Endothelial cell of umbilical vein (primary cell): ENCODE results near the gene TBX20. TPM values are rescaled to one million over a fixed set of nuclear protein-coding genes. Genes with fewer than 3 reads are reported as not detected.

ENCODE experiments used
- BruUV-seq: library from RNA; stranded (reverse); fragments of 400-500 nt; replicated peaks from 2 replicates; lab custom pipeline; 2021; lab: Mats Ljungman, UMichigan
- CTCF ChIA-PET: fragments of 300-600, 350-600 bp; sonication (Branson Sonifier 250); formaldehyde crosslinking; loops from one replicate; lab custom pipeline; 2021; ENCODE audit warnings: antibody characterized with exemption, inconsistent platforms; lab: Charles Lee
- POLR2A ChIA-PET: fragments of 300-600, 350-600 bp; sonication (Branson Sonifier 250); formaldehyde crosslinking; loops from one replicate; lab custom pipeline; 2021; ENCODE audit warnings: antibody characterized with exemption, inconsistent platforms; lab: Charles Lee
- DNase-seq: peaks from one replicate; pipeline ENCODE4 v3.0.0-alpha.2; 2011; ENCODE audit warnings: low read depth, low spot score
- FAIRE-seq: peaks from 2 replicates; lab custom pipeline; 2011; peaks lifted over from hg19 to GRCh38; lab: Jason Lieb, UNC
- H2AFZ ChIP-seq: 2 replicates; pipeline ENCODE4 v1.6.0; 2012; ENCODE audit warnings: low read depth, low read length, control low read depth, inconsistent platforms
- H3K27ac ChIP-seq: 2 replicates; pipeline ENCODE4 v1.5.1; 2011; ENCODE audit warnings: low read depth, mild to moderate bottlenecking, control low read depth, low read length, moderate library complexity; ENCODE audit not compliant: insufficient read depth
- H3K27me3 ChIP-seq, 2 experiments: 2 replicates each; pipeline versions ENCODE4 v1.6.0 to v1.6.1; 2011; ENCODE audit warnings: low read length in 2 of 2, mixed read lengths in 1 of 2; ENCODE audit not compliant: control insufficient read depth in 2 of 2, insufficient read depth in 2 of 2
- H3K36me3 ChIP-seq, 2 experiments: 2 replicates in 1 of 2; 3 replicates in 1 of 2; pipeline ENCODE4 v1.5.1; 2011; ENCODE audit warnings: low read length in 2 of 2, mild to moderate bottlenecking in 1 of 2, moderate library complexity in 1 of 2; ENCODE audit not compliant: control insufficient read depth in 2 of 2, insufficient read depth in 2 of 2; ENCODE audit errors: extremely low read depth in 1 of 2
- H3K4me1 ChIP-seq: 3 replicates; pipeline ENCODE4 v1.5.1; 2011; ENCODE audit warnings: mild to moderate bottlenecking, low read length; ENCODE audit not compliant: control insufficient read depth, insufficient read depth; ENCODE audit errors: extremely low read depth
- H3K4me2 ChIP-seq: 2 replicates; pipeline ENCODE4 v1.6.1; 2011; ENCODE audit warnings: low read length, control low read depth, mixed read lengths; ENCODE audit not compliant: insufficient read depth
- H3K4me3 ChIP-seq, 3 experiments: fragments of 200-600 bp in 1 of 3; sonication (generic), shearing (Covaris generic) in 1 of 3; replicated peaks in 1 of 3; 2 replicates each; pipeline ENCODE4 v1.5.1; 2011 to 2016; ENCODE audit warnings: control low read depth in 3 of 3, low read length in 3 of 3, mild to moderate bottlenecking in 2 of 3, inconsistent platforms in 1 of 3, low read depth in 1 of 3, moderate library complexity in 1 of 3; ENCODE audit not compliant: insufficient read depth in 1 of 3
- H3K79me2 ChIP-seq: 2 replicates; pipeline ENCODE4 v1.6.0; 2012; ENCODE audit warnings: low read length, inconsistent platforms; ENCODE audit not compliant: control insufficient read depth, insufficient read depth
- H3K9ac ChIP-seq: replicated peaks from 2 replicates; pipeline ENCODE3; 2011; ENCODE audit warnings: low read length, control low read depth; ENCODE audit not compliant: insufficient read depth; ENCODE audit errors: extremely low read depth
- H3K9me1 ChIP-seq: replicated peaks from 3 replicates; pipeline ENCODE4 v1.6.0; 2011; ENCODE audit warnings: mild to moderate bottlenecking, low read length; ENCODE audit not compliant: control insufficient read depth, insufficient read depth; ENCODE audit errors: extremely low read depth
- H3K9me3 ChIP-seq: replicated peaks from 2 replicates; pipeline ENCODE4 v1.5.1; 2012; ENCODE audit warnings: low read length, inconsistent platforms; ENCODE audit not compliant: control insufficient read depth, insufficient read depth
- H4K20me1 ChIP-seq: replicated peaks from 2 replicates; pipeline ENCODE3; 2011; ENCODE audit warnings: mild to moderate bottlenecking, low read length; ENCODE audit not compliant: control insufficient read depth, insufficient read depth; ENCODE audit errors: extremely low read depth
- EZH2 ChIP-seq: IDR thresholded peaks from 2 replicates; pipeline ENCODE4 v1.6.1; 2012; ENCODE audit warnings: borderline replicate concordance, low read depth, mild to moderate bottlenecking, moderate library complexity, low read length, inconsistent platforms; ENCODE audit not compliant: severe bottlenecking
- GATA2 ChIP-seq: IDR thresholded peaks from 2 replicates; pipeline ENCODE4 v1.7.0; 2011; ENCODE audit warnings: low read depth, mild to moderate bottlenecking, moderate library complexity, mixed read lengths, low read length; ENCODE audit not compliant: insufficient read length, insufficient read depth
- POLR2AphosphoS5 ChIP-seq: IDR thresholded peaks from 2 replicates; pipeline ENCODE4 v1.6.1; 2012; ENCODE audit warnings: low read depth, mild to moderate bottlenecking, control low read depth, low read length, moderate library complexity; ENCODE audit not compliant: insufficient read depth
- dilution Hi-C: fragments of 300-500 bp; cut with MboI; formaldehyde crosslinking; loops from one replicate; pipeline ENCODE4 v1.15.0; 2019; ENCODE audit warnings: low sequenced_read_pairs; ENCODE audit not compliant: extremely low pct_ligation_motif_present
- intact Hi-C: fragments of 100-400 bp; cut with micrococcal nuclease; formaldehyde crosslinking; loops from one replicate; pipeline ENCODE4 v1.10.0; 2022
- polyA plus RNA-seq, 4 experiments: library from polyadenylated mRNA; depleted of rRNA in 3 of 4; stranded (reverse) in 3 of 4; unstranded in 1 of 4; fragments of >200 nt; gene quantifications; 2 replicates each; pipeline versions ENCODE4 v1.2.1 to v1.2.3, GENCODE V29; 2011 to 2012; ENCODE audit warnings: missing spikeins in 1 of 4
- total RNA-seq: library from RNA; stranded (reverse); gene quantifications from 2 replicates; pipeline ENCODE4 v1.2.3, GENCODE V29; 2021

The TBX20 gene
- total and polyA plus RNA-seq, 2 donors (not counting 3 experiments of a cell fraction or from before 2014, with no cell fraction given), result not detected

DNA sequence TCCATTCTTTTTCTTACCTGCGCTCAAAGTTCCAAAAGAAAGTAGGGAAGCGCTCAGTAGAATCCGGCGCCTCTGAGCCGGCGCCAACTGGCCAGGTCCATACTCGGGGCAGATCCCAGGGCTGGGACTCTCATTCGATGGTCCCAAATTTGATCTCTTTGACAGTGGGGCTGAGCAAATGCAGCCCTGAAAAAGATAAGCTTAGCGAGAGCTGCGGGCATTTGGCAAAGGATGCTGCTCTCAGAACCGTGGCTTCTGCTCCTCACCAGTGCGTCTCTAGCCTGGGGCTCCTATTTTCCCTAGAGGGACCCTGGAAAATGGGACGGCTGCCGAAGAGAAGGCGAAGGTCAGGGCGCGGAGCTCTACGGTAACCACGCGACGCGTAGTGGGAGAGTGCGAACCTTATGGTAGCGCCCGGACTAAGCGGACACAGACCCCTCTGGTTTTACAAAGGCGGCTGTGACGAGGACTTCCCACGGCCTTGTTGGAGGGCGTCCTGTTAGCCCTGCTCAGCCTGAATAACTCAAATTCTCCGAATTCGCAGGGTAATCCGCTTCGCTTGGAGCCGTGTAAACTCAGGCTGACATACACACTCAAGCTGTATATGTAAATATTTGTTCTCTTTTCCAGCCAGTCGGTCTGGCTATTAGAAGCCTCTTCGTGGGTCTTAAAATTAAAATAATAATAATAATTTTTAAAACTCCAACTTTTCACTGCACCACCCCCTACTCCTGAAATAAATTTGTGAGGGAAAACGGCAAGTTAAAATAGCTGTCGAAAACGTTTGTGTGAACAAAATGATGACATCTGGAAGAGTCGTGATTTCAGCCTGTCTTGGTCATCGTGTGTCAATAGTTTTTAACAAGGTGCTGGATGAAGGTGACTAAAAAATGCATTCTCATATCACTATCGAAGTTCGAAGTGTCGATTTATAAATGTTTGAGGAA is 869 bp upstream of the TBX20 start:
- CTCF ChIA-PET, result interaction anchor here (0.8 to 1.4 kb wide), 2 partner anchors 12 to 170 kb away, joined by 3 to 7 read pairs; no protein-coding TSS in a partner anchor
- no TSS peak for BruUV-seq
- TF ChIP-seq GATA2, result no peak
- TF ChIP-seq EZH2, result peak; percentile 30

DNA sequence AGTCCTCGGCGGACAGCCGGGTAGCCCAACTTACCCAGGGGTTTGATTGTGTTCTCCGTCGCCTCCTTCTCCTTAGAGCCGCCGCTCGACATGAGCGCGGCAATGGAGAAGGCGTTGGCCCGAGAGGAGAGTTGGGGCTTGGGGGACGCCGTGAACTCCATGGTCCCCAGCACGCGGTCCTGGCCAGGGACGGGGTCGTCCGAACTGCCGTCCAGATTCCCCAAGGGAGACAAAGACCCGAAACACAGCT is 515 bp downstream of the TBX20 start:
- dilution Hi-C loops, result no loop called here
- Histone ChIP-seq H3K27me3 (peaks cover 88 to 100% of the 10 kb centered on the region in 2 experiments), H4K20me1 (no peaks in the 10 kb centered on the region), H2AFZ (peak overlapping the region; percentile 93), H3K4me1 (peaks cover 12% of the 10 kb centered on the region), H3K79me2 (no peaks in the 10 kb centered on the region), H3K9ac (no peak overlapping the region), H3K4me2 (peak overlapping the region; percentile 63), H3K27ac (no peak overlapping the region), H3K9me1 (no peaks in the 10 kb centered on the region), H3K4me3 (peak overlapping the region in 1 of 3 experiments; percentile 45), H3K9me3 (no peaks in the 10 kb centered on the region), H3K36me3 (no peaks in the 10 kb centered on the region)
- BruUV-seq, result no TSS peak
- CTCF ChIA-PET, result no interaction called here
- DNase-seq (no peak), FAIRE-seq (no peak)
- TF ChIP-seq POLR2AphosphoS5 (no peak), EZH2 (peak; percentile 98)
- POLR2A ChIA-PET, result no interaction called here
- intact Hi-C loops, result loop anchor here (10.0 kb wide), 1 partner anchor 799 kb away; no protein-coding TSS in a partner anchor

More for the DNA sequence above, 869 bp upstream of the TBX20 start:
- intact Hi-C loops, result loop anchor here (10.0 kb wide), 1 partner anchor 800 kb away; no protein-coding TSS in a partner anchor
- H3K27me3 ChIP-seq, result peaks cover 88 to 100% of the 10 kb centered on the region in 2 experiments
- DNase-seq, result no peak
- no peaks in the 10 kb centered on the region for H3K9me3 ChIP-seq
- no peak overlapping the region for H3K9ac ChIP-seq
- no peaks in the 10 kb centered on the region for H3K36me3 ChIP-seq
- peaks cover 12% of the 10 kb centered on the region for H3K4me1 ChIP-seq
- H3K4me3 ChIP-seq, result no peak overlapping the region
- no peak for FAIRE-seq
- no peaks in the 10 kb centered on the region for H3K9me1 ChIP-seq
- no peaks in the 10 kb centered on the region for H4K20me1 ChIP-seq
- H3K79me2 ChIP-seq, result no peaks in the 10 kb centered on the region
- peak overlapping the region; percentile 93 for H2AFZ ChIP-seq
- H3K4me2 ChIP-seq, result peak overlapping the region; percentile 63
- no peak overlapping the region for H3K27ac ChIP-seq
- POLR2A ChIA-PET, result no interaction called here
- dilution Hi-C loops, result no loop called here
